Activated B cell treated with CpG ODN at 0.5 μM for 24 hours (primary cell): Measurements from ENCODE around the gene SUFU. TPM values are rescaled to one million over a fixed set of nuclear protein-coding genes. Genes with fewer than 3 reads are reported as not detected.

Experiments used
- ATAC-seq: fragments of 200-7000 bp; cut with Tn5 transposase; one replicate; pipeline ENCODE4 v1.10.0; 2021; ENCODE audit warnings: low read depth, mild to moderate bottlenecking, moderate library complexity
- CTCF ChIA-PET: fragments of 350-600 bp; sonication (Branson Sonifier 250); formaldehyde crosslinking; loops from one replicate; lab custom pipeline; 2021; ENCODE audit warnings: antibody characterized with exemption; lab: Charles Lee
- POLR2A ChIA-PET: fragments of 350-600 bp; sonication (Branson Sonifier 250); formaldehyde crosslinking; loops from one replicate; lab custom pipeline; 2021; ENCODE audit warnings: antibody characterized with exemption; lab: Charles Lee
- DNase-seq: peaks from one replicate; pipeline ENCODE4 v3.0.0; 2022
- H3K27ac Mint-ChIP-seq: one replicate; pipeline ENCODE4 v1.8.0; 2020; ENCODE audit warnings: mixed read lengths
- H3K27me3 Mint-ChIP-seq: one replicate; pipeline ENCODE4 v1.8.0; 2021; ENCODE audit warnings: mixed read lengths
- H3K36me3 Mint-ChIP-seq: one replicate; pipeline ENCODE4 v1.8.0; 2021; ENCODE audit warnings: low read depth, mixed read lengths
- H3K4me1 Mint-ChIP-seq: one replicate; pipeline ENCODE4 v1.8.0; 2021; ENCODE audit warnings: mixed read lengths
- H3K4me3 Mint-ChIP-seq: one replicate; pipeline ENCODE4 v1.8.0; 2020; ENCODE audit warnings: mild to moderate bottlenecking, mixed read lengths
- H3K9me3 Mint-ChIP-seq: one replicate; pipeline ENCODE4 v1.8.0; 2020; ENCODE audit warnings: mixed read lengths
- intact Hi-C: fragments of 100-400 bp; cut with micrococcal nuclease; formaldehyde crosslinking; loops from one replicate; pipeline ENCODE4 v1.15.1; 2024
- total RNA-seq: library from RNA; stranded (reverse); gene quantifications from 2 replicates; pipeline ENCODE4 v1.2.3, GENCODE V29; 2022
- TF ChIP-seq, protein P1 (sequence below): fragments of 200-600 bp; IDR thresholded peaks from one replicate; pipeline ENCODE4 v1.8.0; 2022; ENCODE audit warnings: antibody characterized with exemption, mild to moderate bottlenecking

SUFU gene
- total RNA-seq, 1 donor from 2014 or later: 7.4 TPM

DNA sequence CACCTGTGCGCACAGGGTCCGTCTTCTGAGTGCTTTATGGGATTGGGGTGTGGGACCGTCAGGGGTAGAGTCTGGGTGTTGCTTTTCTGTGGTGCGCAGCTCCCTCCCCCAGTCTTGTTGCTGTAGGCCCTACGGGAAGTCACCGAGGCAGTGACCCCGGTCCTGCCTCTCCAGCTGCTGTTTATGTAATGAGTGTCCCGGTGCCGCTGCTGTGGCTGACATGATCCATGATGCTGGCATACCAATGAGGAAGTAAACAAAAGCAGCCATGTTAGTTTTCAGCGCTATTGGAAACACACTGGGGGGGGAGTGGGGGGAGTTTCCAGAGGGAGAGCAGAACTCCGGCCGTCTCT, 141.6 kb downstream of the SUFU start:
- H3K27me3 Mint-ChIP-seq: no peaks in the 10 kb centered on the region
- ChIA-PET CTCF (interaction anchor here (0.9 to 2.3 kb wide), 7 partner anchors 11 to 141 kb away, joined by 3 to 10 read pairs (median 4); partner anchors contain the start of genes ARL3 and SUFU), POLR2A (interaction anchor here (0.6 to 5.8 kb wide), 26 partner anchors 9 to 1623 kb away, joined by 3 to 137 read pairs (median 7); partner anchors contain the start of genes ARL3, BORCS7, GBF1 and NFKB2)
- ATAC-seq (no peak), DNase-seq (peak; percentile 42)
- no peaks in the 10 kb centered on the region for H3K9me3 Mint-ChIP-seq
- peaks cover 13% of the 10 kb centered on the region for H3K36me3 Mint-ChIP-seq
- H3K4me1 Mint-ChIP-seq: peaks cover 58% of the 10 kb centered on the region
- peak overlapping the region; percentile 99 for H3K27ac Mint-ChIP-seq
- peak overlapping the region; percentile 97 for H3K4me3 Mint-ChIP-seq
- intact Hi-C loops: loop anchor here (2.0 to 10.0 kb wide), 7 partner anchors 15 to 1581 kb away; partner anchors contain the start of genes CALHM3, CNNM2, GBF1 and KAZALD1
- TF ChIP-seq, protein P1, sequence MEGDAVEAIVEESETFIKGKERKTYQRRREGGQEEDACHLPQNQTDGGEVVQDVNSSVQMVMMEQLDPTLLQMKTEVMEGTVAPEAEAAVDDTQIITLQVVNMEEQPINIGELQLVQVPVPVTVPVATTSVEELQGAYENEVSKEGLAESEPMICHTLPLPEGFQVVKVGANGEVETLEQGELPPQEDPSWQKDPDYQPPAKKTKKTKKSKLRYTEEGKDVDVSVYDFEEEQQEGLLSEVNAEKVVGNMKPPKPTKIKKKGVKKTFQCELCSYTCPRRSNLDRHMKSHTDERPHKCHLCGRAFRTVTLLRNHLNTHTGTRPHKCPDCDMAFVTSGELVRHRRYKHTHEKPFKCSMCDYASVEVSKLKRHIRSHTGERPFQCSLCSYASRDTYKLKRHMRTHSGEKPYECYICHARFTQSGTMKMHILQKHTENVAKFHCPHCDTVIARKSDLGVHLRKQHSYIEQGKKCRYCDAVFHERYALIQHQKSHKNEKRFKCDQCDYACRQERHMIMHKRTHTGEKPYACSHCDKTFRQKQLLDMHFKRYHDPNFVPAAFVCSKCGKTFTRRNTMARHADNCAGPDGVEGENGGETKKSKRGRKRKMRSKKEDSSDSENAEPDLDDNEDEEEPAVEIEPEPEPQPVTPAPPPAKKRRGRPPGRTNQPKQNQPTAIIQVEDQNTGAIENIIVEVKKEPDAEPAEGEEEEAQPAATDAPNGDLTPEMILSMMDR: no peak

DNA sequence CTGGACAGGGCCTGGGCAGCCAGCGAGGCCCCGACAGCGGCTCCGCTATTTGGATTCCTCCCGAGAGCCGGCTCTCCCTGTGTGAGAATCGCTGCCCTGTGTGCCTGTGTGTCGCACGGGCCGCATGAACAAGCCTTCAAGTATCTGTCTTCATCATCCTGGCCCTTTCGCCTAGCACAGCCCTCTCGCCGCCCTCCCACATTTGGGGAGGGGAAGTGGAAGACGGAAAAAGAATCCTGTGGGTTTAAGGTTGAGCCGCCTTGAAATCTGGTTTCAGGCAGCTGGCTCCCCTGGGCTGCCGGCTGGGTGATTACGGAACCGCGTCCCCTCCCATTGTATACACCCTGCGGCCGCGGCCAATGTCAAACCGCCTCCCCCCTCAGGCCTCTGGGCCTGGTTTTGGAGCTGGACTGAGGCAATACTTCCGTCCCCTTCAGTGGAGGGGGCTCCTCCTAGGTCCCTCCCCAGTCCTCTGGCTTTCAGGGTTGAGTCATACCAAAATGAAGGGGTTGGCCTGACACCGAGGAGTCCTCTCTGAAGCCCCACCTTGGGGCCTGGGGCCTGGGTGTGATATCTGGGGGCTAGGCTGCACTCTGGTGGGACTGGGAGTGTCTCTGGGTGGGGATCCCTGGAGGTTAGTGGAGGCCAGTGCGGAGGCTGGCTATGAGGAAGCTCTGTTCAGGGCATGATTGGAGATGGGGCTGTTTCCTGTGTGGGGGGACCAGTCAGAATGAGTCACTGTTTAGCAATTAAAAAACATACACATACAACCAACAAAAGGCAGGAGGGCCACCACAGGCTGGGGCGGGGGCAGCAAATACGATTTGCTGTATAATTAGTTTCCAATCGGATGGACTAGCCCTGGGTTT, 142.2 kb downstream of the SUFU start:
- Mint-ChIP-seq H3K9me3 (no peaks in the 10 kb centered on the region), H3K27me3 (no peaks in the 10 kb centered on the region), H3K27ac (peak overlapping the region; percentile 99), H3K36me3 (peaks cover 13% of the 10 kb centered on the region), H3K4me1 (peaks cover 64% of the 10 kb centered on the region), H3K4me3 (peak overlapping the region; percentile 97)
- DNase-seq (peak; percentile 62), ATAC-seq (peak; percentile 25)
- ChIA-PET POLR2A (interaction anchor here (0.6 to 5.8 kb wide), 34 partner anchors 9 to 868 kb away, joined by 3 to 137 read pairs (median 4); partner anchors contain the start of genes ARL3, BORCS7, FBXL15 and GBF1), CTCF (interaction anchor here (0.6 to 2.3 kb wide), 5 partner anchors 28 to 143 kb away, joined by 3 to 10 read pairs (median 5); partner anchors contain the start of genes ACTR1A and ARL3)
- intact Hi-C loops: loop anchor here (1.0 to 10.0 kb wide), 9 partner anchors 15 to 1581 kb away; partner anchors contain the start of genes ARL3, CALHM3, CNNM2 and GBF1
- TF ChIP-seq, protein P1: no peak

GRCh38 chr10:102646610-102647442, 143.1 kb downstream of the SUFU start:
- peak overlapping the region; percentile 97 for H3K4me3 Mint-ChIP-seq
- H3K27ac Mint-ChIP-seq: peak overlapping the region; percentile 99
- H3K4me1 Mint-ChIP-seq: peaks cover 67% of the 10 kb centered on the region
- DNase-seq: peak; percentile 38
- no peak for ATAC-seq
- H3K9me3 Mint-ChIP-seq: no peaks in the 10 kb centered on the region
- TF ChIP-seq, protein P1: no peak
- intact Hi-C loops: loop anchor here (1.0 to 10.0 kb wide), 7 partner anchors 30 to 1582 kb away; partner anchors contain the start of genes ARL3, CALHM3, CNNM2 and GBF1
- H3K36me3 Mint-ChIP-seq: peaks cover 13% of the 10 kb centered on the region
- H3K27me3 Mint-ChIP-seq: no peaks in the 10 kb centered on the region
- POLR2A ChIA-PET: interaction anchor here (0.6 to 5.8 kb wide), 22 partner anchors 8 to 868 kb away, joined by 3 to 137 read pairs (median 4); partner anchors contain the start of genes ARL3, FBXL15, GBF1 and NFKB2
- CTCF ChIA-PET: interaction anchor here (0.6 to 1.7 kb wide), 3 partner anchors 32 to 144 kb away, joined by 3 to 4 read pairs (median 3); partner anchors contain the start of genes ACTR1A and ARL3

- intact Hi-C loops: loop anchor here (2.0 to 10.0 kb wide), 6 partner anchors 29 to 1583 kb away; partner anchors contain the start of genes CALHM3, CNNM2, GBF1 and KAZALD1
- DNase-seq (peak; percentile 39), ATAC-seq (peak; percentile 4)
- Mint-ChIP-seq H3K27me3 (no peaks in the 10 kb centered on the region), H3K9me3 (no peaks in the 10 kb centered on the region), H3K4me3 (peak overlapping the region; percentile 97), H3K27ac (peak overlapping the region; percentile 99), H3K4me1 (peaks cover 74% of the 10 kb centered on the region), H3K36me3 (peaks cover 13% of the 10 kb centered on the region)
- ChIA-PET POLR2A (interaction anchor here (1.1 to 5.8 kb wide), 6 partner anchors 18 to 869 kb away, joined by 3 to 137 read pairs (median 40); partner anchors contain the start of genes ARL3, GBF1, NFKB2 and SFXN2), CTCF (interaction anchor here (1.7 kb wide), 1 partner anchor 66 kb away, joined by 4 read pairs; the partner anchor contains the start of gene ARL3)
- TF ChIP-seq, protein P1: no peak
These were observed 143.9 kb downstream of the SUFU start for GRCh38 chr10:102647443-102648268.
